BLaER1 treated with 17β-estradiol and CSF1 and Interleukin-3, amounts not matched to agents 10 nM and 100 nM (cell line): ENCODE measurements around the gene KCNQ4.

Experiments used
- H3K27ac ChIP-seq, 11 experiments: shearing (Covaris generic); formaldehyde crosslinking; 2 replicates each; pipeline ENCODE4 v1.8.1; 2022
- H3K27me3 ChIP-seq, 11 experiments: shearing (Covaris generic); formaldehyde crosslinking; 2 replicates each; pipeline ENCODE4 v1.8.1; 2022
- H3K36me3 ChIP-seq, 11 experiments: shearing (Covaris generic); formaldehyde crosslinking; 2 replicates each; pipeline ENCODE4 v1.8.1; 2022
- H3K4me1 ChIP-seq, 10 experiments: shearing (Covaris generic); formaldehyde crosslinking; 2 replicates each; pipeline ENCODE4 v1.8.1; 2022
- H3K4me2 ChIP-seq, 11 experiments: shearing (Covaris generic); formaldehyde crosslinking; 2 replicates each; pipeline ENCODE4 v1.8.1; 2022
- H3K4me3 ChIP-seq, 10 experiments: shearing (Covaris generic); formaldehyde crosslinking; 2 replicates each; pipeline ENCODE4 v1.8.1; 2022
- H3K9ac ChIP-seq, 11 experiments: shearing (Covaris generic); formaldehyde crosslinking; 2 replicates each; pipeline ENCODE4 v1.8.1; 2022
- H3K9me3 ChIP-seq, 11 experiments: shearing (Covaris generic); formaldehyde crosslinking; replicated peaks in 1 of 11; 2 replicates each; pipeline ENCODE4 v1.8.1; 2022
- H4K20me1 ChIP-seq, 11 experiments: shearing (Covaris generic); formaldehyde crosslinking; 2 replicates each; pipeline ENCODE4 v1.8.1; 2022
- Cebpa-rat ChIP-seq, 11 experiments: shearing (Covaris generic); IDR thresholded peaks; 2 replicates each; pipeline ENCODE4 v1.8.1; 2022

Gene KCNQ4

DNA sequence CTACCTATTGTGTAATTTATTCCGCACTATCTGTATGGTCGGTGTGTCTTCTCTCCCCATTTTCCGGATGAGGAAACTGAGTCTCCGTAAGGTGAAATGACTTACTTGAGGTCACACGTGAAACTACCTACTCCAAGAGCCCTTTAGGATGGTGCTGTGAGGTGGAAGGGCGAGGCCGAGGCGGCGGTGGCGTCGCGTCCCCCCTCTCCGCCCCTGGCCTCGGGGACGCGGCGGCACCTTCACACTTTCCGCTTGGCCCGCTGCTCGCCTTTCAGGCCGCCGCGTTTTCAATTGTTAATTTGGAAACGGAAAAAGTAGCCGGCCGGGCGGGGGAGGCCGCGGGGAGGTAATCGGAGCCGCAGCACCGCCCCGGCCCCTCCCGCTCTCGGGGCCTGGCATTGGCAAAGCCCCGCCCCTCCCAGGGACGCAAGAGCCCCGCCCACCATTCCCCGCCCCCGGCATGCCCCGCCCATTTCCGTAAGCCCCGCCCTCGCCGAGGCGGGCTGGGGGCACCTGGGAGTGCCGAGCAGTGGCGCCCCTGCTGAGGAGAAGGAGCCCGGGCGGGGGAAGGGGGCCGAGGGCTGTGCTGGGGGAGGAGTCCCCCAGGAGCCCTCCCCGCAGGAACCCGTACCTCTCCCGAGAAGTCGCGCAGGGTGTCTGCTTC is 18.6 kb downstream of the KCNQ4 start:
- H3K9me3 ChIP-seq: no peaks in the 10 kb centered on the region
- H3K27me3 ChIP-seq: no peaks in the 10 kb centered on the region
- H3K27ac ChIP-seq: peak overlapping the region in 10 of 11 experiments; percentile 55 to 77 (median 65); a peak in 21 of 22 replicates
- H3K36me3 ChIP-seq: no peaks in the 10 kb centered on the region
- TF ChIP-seq Cebpa-rat (IDR thresholded peaks at IDR 0.05): 0 out of 22 replicates have a peak, but pooled peaks of 1 of the 11 experiments have one; percentile 40
- peak overlapping the region; percentile 77 to 98 (median 92) for H3K4me2 ChIP-seq
- H3K9ac ChIP-seq: peak overlapping the region; percentile 52 to 79 (median 74); a peak in 21 of 22 replicates
- H4K20me1 ChIP-seq: peaks cover 0 to 13% (median 0%) of the 10 kb centered on the region in 11 experiments; a peak in 4 of 22 replicates
- H3K4me1 ChIP-seq: peaks cover 42 to 77% (median 58%) of the 10 kb centered on the region in 10 experiments
- H3K4me3 ChIP-seq: peak overlapping the region; percentile 49 to 70 (median 56)

DNA sequence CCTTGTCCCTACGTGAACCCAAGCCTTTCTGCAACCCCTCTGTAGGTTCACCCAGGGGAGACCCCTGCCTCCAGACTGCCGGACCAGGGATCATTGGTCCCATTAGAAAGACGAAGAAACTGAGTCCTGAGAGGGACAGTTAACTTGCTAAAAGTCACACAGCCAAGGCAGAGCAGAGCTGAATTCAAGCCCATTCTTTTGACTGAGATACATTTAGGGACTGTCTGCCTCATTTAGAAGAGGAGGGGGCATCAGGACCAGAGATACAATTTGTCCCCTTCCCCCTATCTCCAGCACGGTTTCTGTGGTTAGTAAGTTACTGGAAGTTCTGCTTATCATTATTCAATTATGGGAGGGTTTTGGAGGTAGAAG is 19.1 kb downstream of the KCNQ4 start:
- Histone ChIP-seq H3K27me3 (no peaks in the 10 kb centered on the region), H3K4me1 (peaks cover 37 to 74% (median 53%) of the 10 kb centered on the region in 10 experiments), H3K9ac (peak overlapping the region in 2 of 11 experiments; percentile 3 to 77; a peak in 1 of 22 replicates), H3K27ac (peak overlapping the region in 3 of 11 experiments; percentile 3 to 63 (median 23); a peak in 5 of 22 replicates), H3K4me2 (peak overlapping the region; percentile 34 to 98 (median 89); a peak in 19 of 22 replicates), H3K4me3 (peak overlapping the region in 7 of 10 experiments; percentile 53 to 70 (median 55); a peak in 11 of 20 replicates), H4K20me1 (peaks cover 0 to 13% (median 0%) of the 10 kb centered on the region in 11 experiments; a peak in 4 of 22 replicates), H3K9me3 (no peaks in the 10 kb centered on the region), H3K36me3 (no peaks in the 10 kb centered on the region)
- no peak for TF ChIP-seq Cebpa-rat (IDR thresholded peaks at IDR 0.05)

DNA sequence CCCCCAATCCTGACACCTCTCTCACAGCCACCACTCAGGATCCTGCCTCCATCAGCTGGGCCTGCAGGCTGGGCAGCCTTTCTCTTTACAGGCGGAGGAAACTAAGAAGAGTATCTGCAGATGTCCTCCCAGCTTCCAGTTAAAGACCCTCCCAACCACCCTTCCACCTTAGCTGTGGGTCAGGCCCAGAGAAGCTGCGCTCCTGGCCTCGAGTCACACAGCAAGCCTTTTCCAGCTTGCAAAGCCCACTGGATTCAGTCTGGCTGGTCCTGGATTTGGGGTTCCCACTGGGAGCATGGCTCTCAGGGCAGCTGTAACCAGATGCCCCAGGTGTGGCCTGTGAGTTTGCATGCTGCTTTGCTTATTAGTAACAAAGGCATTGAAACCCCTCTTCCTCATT is 19.9 kb downstream of the KCNQ4 start:
- H3K4me1 ChIP-seq: peaks cover 35 to 74% (median 51%) of the 10 kb centered on the region in 10 experiments
- peak overlapping the region; percentile 18 to 98 (median 59); a peak in 19 of 22 replicates for H3K4me2 ChIP-seq
- H3K27me3 ChIP-seq: no peaks in the 10 kb centered on the region
- H3K36me3 ChIP-seq: no peaks in the 10 kb centered on the region
- H4K20me1 ChIP-seq: peaks cover 0 to 13% (median 0%) of the 10 kb centered on the region in 11 experiments; a peak in 4 of 22 replicates
- peak overlapping the region in 1 of 11 experiments; percentile 21; a peak in 2 of 22 replicates for H3K27ac ChIP-seq
- H3K9me3 ChIP-seq: no peaks in the 10 kb centered on the region
- no peak overlapping the region for H3K4me3 ChIP-seq
- TF ChIP-seq Cebpa-rat (IDR thresholded peaks at IDR 0.05): no peak
- H3K9ac ChIP-seq: 0 out of 22 replicates have a peak overlapping the region, but pooled peaks of 2 of the 11 experiments have one; percentile 3 to 29

DNA sequence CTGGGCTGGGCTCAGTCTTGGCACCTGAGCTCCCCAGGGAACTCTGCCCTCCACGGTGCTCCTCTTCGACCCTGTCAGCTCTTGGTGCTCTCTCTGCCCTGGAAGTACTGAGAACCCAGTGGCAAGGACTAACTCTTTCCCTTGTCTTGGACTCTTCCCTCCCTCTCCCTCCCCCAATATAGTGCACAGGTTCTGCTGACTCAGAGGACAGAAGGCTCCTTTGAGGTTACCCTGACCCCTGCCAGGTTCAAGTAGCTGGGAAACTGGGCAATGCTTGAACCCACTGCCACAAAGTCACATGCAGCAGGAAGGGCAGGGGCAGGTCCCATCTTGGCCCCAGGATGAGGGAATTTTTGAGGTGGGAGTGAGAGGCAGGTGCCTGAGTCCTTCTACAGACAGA is 20.3 kb downstream of the KCNQ4 start:
- Histone ChIP-seq H3K9me3 (no peaks in the 10 kb centered on the region), H3K27ac (0 out of 22 replicates have a peak overlapping the region, but pooled peaks of 1 of the 11 experiments have one; percentile 13), H3K27me3 (no peaks in the 10 kb centered on the region), H3K4me2 (peak overlapping the region; percentile 18 to 95 (median 34); a peak in 20 of 22 replicates), H3K4me1 (peaks cover 39 to 73% (median 55%) of the 10 kb centered on the region in 10 experiments), H3K4me3 (no peak overlapping the region), H4K20me1 (peaks cover 0 to 13% (median 0%) of the 10 kb centered on the region in 11 experiments; a peak in 4 of 22 replicates), H3K9ac (0 out of 22 replicates have a peak overlapping the region, but pooled peaks of 1 of the 11 experiments have one; percentile 29), H3K36me3 (no peaks in the 10 kb centered on the region)
- no peak for TF ChIP-seq Cebpa-rat (IDR thresholded peaks at IDR 0.05)

DNA sequence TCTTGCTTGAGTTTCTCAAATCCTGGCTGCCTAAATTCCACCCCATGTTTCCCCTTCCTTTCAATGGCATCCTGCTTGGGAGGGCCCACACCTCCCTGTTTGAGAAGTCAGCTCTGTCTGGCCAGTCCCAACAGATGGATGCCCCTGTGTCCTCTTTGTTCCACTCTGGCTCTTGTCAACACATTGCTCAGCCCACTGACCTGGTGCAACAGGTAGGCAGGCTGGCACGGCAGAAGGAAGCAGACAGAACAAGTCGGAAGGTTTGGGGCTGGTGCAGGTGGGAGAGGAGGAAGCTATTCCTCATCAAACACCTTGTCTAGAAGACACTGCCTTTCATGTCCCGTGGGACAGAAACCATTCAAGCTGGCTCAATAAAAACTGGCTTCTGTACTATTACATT is 22.7 kb downstream of the KCNQ4 start:
- H4K20me1 ChIP-seq: peaks cover 0 to 17% (median 0%) of the 10 kb centered on the region in 11 experiments; a peak in 4 of 22 replicates
- H3K4me2 ChIP-seq: no peak overlapping the region

DNA sequence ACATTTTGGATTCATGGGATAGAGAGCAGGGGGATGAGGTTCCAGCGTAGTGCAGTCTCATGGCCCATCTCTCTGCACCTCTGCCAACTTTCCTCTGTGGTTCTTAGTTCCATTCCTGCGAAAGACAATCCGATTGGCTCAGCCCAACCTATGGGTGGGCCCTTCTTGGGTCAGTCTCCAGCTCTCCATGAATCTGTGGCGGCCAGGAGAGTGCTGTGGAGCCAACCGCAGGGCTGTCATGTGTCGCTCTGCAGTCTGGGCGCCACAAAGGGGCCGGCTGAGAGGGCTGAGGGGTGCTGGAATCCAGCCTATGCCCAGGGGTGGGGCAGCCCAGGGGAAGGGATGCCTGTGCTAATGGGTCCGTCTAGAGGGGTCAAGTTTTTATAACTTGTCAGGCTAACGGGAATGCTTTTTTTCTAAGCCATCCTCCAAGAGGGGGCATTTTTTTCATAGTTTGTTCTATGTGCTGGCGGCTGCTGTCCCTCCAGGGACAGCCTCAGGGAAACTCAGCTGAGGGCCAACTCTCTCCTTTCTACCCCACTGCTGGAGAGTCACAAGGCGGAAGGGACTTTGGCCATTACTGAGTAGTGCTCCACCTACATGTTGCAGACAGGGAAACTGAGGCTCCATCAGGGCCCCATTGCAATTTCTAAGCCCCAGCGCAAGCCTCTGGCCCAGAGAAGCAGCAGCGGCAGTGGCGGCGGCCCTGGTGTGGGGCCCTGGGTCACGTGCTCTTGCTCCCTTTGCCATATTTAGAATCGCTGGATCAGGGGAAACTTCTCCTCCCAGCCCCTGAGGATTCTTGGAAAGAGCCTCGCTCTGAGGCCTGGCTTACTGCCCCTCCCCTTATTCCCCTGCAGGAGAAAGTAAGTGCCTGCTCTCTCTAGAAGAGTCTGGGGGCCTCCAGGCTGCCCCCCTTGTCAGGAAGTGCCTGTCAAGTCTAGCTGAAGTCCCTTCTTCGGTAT is 23.4 kb downstream of the KCNQ4 start:
- no peak overlapping the region for H3K4me3 ChIP-seq
- H4K20me1 ChIP-seq: peaks cover 0 to 17% (median 0%) of the 10 kb centered on the region in 11 experiments; a peak in 4 of 22 replicates
- no peaks in the 10 kb centered on the region for H3K36me3 ChIP-seq
- TF ChIP-seq Cebpa-rat (IDR thresholded peaks at IDR 0.05): no peak
- no peaks in the 10 kb centered on the region for H3K9me3 ChIP-seq
- peaks cover 41 to 64% (median 50%) of the 10 kb centered on the region in 10 experiments for H3K4me1 ChIP-seq
- no peak overlapping the region for H3K9ac ChIP-seq
- H3K27me3 ChIP-seq: no peaks in the 10 kb centered on the region
- H3K4me2 ChIP-seq: 0 out of 22 replicates have a peak overlapping the region, but pooled peaks of 1 of the 11 experiments have one; percentile 10
- no peak overlapping the region for H3K27ac ChIP-seq

More for the DNA sequence above, 22.7 kb downstream of the KCNQ4 start:
- H3K9ac ChIP-seq: no peak overlapping the region
- H3K27me3 ChIP-seq: no peaks in the 10 kb centered on the region
- peaks cover 49 to 72% (median 58%) of the 10 kb centered on the region in 10 experiments for H3K4me1 ChIP-seq
- TF ChIP-seq Cebpa-rat (IDR thresholded peaks at IDR 0.05): no peak
- H3K36me3 ChIP-seq: no peaks in the 10 kb centered on the region
- no peak overlapping the region for H3K4me3 ChIP-seq
- H3K27ac ChIP-seq: no peak overlapping the region
- H3K9me3 ChIP-seq: no peaks in the 10 kb centered on the region

DNA sequence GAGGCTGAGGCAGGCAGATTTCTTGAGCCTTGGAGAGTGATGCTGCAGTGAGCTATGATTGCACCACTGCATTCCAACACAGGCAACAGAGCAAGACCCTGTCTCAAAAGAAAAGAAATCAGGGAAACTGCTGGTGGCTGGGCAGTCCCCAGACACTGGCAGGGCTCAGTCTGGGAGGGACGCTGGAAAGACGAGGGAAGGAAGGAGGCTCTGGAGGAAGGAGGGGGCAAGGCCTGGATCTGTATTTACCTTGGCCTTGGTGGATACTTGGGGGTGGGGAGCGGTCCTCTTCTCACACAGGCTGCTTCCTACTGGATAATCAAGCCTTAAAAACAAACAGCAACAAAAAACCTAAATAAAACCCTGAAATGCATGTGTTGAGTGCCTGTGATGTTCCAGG is 24.4 kb downstream of the KCNQ4 start:
- no peak for TF ChIP-seq Cebpa-rat (IDR thresholded peaks at IDR 0.05)
- H3K4me3 ChIP-seq: no peak overlapping the region

DNA sequence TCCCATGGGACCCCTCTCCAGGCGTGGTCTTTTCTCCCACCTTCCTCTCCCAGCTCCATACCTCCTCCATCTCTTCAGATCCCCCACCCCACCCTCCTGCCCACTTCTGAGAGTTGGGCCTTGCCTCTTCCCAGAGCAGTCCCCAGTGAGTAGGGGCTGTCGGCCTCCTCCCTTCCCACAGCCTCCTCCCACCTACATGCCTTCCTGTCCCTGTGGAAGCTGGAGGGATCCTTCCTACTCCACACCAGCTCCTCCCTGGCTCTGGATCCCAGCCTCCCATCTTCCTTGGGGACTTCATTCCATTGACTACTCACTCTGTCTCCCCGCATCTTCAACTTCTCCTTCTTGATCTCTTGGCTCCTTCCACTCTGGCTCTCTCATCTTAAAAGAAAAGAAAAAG is 24.9 kb downstream of the KCNQ4 start:
- peaks cover 0 to 9% (median 0%) of the 10 kb centered on the region in 11 experiments; a peak in 4 of 22 replicates for H4K20me1 ChIP-seq
- H3K4me3 ChIP-seq: no peak overlapping the region
- no peak overlapping the region for H3K9ac ChIP-seq
- peak overlapping the region in 9 of 11 experiments; percentile 6 to 73 (median 56); a peak in 11 of 22 replicates for H3K4me2 ChIP-seq
- H3K27me3 ChIP-seq: no peaks in the 10 kb centered on the region
- no peaks in the 10 kb centered on the region for H3K9me3 ChIP-seq
- no peak for TF ChIP-seq Cebpa-rat (IDR thresholded peaks at IDR 0.05)
- no peak overlapping the region; a peak in 1 of 22 replicates for H3K27ac ChIP-seq
- H3K4me1 ChIP-seq: peaks cover 27 to 51% (median 38%) of the 10 kb centered on the region in 10 experiments
- no peaks in the 10 kb centered on the region for H3K36me3 ChIP-seq

More for the DNA sequence above, 24.4 kb downstream of the KCNQ4 start:
- H3K9ac ChIP-seq: no peak overlapping the region
- H3K27ac ChIP-seq: no peak overlapping the region
- H3K4me2 ChIP-seq: peak overlapping the region in 7 of 11 experiments; percentile 6 to 73 (median 56); a peak in 4 of 22 replicates
- H4K20me1 ChIP-seq: peaks cover 0 to 13% (median 0%) of the 10 kb centered on the region in 11 experiments; a peak in 4 of 22 replicates
- no peaks in the 10 kb centered on the region for H3K36me3 ChIP-seq
- H3K4me1 ChIP-seq: peaks cover 32 to 55% (median 42%) of the 10 kb centered on the region in 10 experiments
- no peaks in the 10 kb centered on the region for H3K9me3 ChIP-seq
- no peaks in the 10 kb centered on the region for H3K27me3 ChIP-seq
